Hippocampal formation (tissue), 2 donors: ENCODE data around the gene PLD3.

Source experiments
- DNase-seq, 2 donors: peaks; one replicate each; lab custom pipeline; 2025; lab: John Stamatoyannopoulos, UW

Gene PLD3, protein sequence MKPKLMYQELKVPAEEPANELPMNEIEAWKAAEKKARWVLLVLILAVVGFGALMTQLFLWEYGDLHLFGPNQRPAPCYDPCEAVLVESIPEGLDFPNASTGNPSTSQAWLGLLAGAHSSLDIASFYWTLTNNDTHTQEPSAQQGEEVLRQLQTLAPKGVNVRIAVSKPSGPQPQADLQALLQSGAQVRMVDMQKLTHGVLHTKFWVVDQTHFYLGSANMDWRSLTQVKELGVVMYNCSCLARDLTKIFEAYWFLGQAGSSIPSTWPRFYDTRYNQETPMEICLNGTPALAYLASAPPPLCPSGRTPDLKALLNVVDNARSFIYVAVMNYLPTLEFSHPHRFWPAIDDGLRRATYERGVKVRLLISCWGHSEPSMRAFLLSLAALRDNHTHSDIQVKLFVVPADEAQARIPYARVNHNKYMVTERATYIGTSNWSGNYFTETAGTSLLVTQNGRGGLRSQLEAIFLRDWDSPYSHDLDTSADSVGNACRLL

DNA sequence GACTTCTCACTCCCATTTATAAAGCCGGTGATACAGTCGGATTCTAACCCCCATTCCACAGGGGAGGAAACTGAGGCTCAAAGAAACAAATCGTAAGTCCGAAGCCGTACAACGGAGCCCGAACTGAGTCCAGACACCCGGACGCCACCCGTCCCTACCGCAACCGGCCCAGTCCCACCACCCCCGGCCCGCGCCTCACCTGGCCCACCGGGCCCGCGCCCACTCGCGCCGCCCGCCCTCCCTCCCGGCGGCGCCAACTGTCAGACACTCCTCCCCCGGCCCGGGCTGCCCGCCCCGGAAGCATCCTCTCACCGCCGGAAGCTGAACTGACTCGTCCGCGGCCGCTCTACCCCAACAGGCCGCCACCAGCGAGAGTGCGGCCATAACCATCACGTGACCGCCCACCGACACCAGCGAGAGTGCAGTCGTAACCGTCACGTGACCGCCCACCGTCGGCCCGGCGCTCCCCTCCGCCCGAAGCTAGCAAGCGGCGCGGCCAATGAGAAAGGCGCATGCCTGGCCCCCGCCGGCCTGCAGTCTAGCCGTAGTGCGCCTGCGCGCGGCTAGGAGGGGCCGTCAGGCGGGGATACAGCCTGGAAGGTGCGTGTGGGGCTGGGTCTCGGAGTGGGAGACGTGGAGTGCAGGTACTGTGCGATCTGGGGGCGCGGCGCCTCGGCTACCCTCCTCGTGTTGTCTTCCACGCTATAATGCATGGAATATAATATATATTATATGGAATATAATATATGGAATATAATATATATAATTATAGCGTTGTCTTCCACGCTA, at the start of gene PLD3, which contains the start of gene C19orf47:
TSS of gene PLD3 (plus strand) at position 571 of the 789 bp plus-strand sequence. CDS start 17,789 bp downstream, outside the sequence.
TSS of gene C19orf47 (minus strand) at position 273 of the 789 bp plus-strand sequence. CDS start 6,540 bp downstream, outside the sequence.
- DNase-seq = peak; percentile 99 to 100

DNA sequence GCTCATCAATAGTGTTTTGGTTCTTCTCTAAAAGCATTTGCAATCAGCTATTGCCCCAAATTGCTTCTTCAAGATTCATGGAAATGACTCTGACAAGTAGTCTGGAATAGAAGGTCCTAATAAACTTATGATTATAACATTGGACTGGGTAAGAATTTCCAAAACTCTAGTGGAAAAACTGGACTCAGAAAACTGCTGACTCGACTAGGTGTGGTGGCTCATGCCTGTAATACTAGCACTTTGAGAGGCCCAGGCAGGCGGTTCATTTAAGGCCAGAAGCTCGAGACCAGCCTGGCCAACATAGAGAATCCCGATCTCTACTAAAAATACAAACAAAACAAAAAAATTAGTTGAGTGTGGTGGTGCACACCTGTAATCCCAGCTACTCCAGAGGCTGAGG, 47.8 kb upstream of the PLD3 start:
- DNase-seq = no peak

DNA sequence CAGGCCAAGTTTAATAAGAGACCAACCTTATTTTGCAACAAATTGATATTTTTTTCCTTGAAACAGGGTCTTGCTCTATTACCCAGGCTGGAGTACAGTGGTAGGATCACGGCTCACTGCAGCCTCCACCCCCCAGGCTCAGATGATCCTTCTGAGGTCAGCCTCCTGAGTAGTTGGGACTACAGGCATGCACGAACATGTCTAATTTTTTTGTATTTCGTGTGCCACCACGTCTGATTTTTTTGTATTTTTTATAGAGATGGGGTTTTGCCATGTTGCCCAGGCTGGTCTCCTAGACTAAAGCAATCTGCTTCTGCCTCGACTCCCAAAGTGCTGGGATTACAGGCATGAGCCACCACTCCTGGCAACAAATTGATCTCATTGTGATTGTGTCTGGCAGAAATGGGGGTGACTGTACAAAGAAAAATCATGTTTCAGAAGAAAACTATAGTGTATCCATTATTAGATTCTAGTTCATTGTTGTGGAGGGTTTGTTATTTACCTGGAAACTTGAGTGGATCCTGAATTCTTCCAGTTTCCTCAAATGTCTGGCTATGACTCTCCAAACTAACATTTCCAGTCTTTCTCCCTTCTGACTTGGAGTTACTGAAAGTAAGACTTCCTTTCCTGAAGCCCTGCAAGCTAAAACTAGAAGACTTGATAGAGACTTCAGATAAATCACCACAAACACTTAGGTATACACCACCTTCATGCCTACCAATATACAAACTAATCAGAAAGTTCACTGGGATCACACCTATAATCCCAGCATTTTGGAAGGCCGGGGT, 46.1 kb upstream of the PLD3 start:
- DNase-seq = no peak

DNA sequence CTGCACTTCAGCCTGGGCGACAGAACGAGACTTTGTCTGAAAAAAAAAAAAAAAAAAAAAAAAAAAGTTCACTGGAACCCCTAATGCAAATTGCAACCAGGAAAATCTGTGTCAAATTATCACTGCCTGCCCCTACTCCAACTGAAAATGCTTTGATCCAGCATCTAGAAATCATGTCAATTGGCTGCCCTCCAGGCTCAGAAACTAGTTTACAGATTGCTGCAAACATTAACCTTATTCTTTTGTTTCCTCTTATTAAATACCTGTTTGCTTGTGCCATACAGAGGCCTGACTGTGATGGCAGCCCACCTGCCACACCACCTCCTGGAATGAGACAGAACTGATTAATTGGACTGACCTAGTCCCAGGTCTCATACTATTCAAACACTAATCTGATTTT, 44.7 kb upstream of the PLD3 start:
- DNase-seq = no peak

DNA sequence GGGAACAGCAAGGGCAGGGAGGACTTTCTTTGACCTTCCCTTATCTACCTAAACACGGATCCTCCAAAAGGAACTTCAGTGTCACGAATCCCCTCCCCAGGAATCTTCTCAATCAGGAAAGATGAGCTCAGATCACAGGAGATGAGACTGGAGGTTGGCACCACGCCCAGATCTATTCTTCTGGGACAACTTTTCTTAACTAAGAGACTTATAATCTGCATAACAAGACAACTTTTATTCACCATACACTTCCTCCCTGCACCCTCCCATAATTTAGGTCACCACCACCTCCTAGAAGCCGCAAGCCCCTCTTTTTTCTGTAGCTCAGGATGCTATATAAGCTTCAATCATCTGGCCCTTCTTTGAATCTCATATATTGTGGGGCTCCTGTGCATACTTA, 44.2 kb upstream of the PLD3 start:
- no peak for DNase-seq

DNA sequence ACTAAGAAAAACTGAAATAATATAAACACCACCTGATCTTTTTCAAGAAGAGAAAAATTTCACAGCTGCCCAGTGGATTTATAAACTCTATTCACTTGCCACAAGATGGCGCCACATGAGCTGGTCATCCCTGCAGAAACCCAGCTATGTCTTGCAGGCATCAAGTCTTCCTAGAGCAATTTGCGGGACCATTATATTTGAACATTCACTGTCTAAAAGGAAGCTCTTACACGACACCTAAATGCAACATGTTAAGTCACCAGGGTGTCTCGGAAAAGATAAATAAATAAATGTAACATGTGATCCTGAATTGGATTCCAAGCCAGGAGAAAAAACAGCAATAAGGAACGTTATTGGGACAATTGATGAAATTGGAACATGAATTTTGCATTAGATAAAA, 43.1 kb upstream of the PLD3 start:
- DNase-seq = peak; percentile 55 to 79

DNA sequence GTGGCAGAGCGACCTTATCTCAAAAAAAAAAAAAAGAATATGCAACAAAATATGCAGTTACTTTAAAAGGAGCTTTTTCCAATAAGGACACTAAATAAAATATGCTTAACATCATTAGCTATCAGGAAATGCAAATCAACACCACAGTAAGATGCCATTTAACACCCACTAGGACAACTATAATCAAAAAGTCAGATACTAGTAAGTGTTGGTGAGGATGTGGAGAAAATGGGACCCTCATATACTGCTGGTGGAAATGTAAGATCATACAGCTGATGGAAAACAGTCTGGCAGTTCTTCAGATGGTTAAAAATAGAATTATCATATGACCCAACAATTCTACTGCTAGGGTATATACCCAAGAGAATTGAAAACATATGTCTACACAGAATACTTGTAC, 38.8 kb upstream of the PLD3 start:
- DNase-seq = no peak

DNA sequence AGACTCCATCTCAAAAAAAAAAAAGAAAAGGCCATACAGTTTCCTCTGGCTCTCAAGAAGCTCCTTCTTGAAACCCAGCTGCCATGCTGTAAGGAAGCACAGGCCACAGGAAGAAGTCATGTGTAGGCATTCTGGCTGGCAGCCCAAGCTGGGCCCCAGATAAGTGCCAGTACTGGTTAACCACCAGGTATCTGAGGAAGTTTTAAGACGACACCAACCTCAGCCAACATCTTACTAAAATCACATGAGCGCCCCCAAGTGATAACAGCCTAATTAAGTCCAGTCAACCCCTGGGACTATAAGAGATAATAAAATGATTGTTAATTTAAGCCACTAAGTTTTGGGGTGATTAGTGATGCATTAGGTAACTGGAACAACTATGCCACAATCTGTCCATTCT, 36.0 kb upstream of the PLD3 start:
- no peak for DNase-seq

DNA sequence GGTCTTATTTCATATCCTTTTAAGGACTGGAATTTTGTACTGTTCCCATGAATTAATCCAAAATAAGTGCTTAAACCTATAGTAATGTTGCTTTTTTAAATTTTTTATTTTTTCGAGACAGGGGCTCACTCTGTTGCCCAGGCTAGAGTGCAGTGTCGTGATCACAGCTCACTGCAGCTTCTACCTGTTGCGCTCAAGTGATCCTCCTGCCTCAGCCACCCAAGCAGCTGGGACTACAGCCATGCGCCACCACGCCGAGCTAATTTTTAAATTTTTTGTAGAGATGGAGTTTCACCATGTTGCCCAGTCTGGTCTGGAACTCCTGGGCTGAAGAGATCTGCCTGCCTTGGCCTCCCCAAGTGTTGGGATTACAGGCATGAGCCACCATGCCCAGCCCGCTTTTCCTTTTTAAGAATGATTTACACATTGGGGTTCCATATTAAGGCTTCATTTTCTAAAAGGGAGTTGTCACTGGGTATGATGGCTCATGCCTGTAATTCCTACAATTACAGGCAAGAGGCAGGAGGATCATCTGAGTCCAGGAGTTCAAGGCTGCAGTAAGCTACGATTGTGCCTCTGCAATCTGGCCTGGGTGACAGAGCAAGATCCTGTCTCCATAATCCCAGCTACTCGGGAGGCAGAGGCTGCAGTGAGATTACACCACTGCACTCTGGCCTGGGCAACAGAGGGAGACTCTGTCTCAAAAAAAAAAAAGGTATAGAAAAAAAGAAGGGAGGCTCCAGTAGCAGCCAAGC, 35.1 kb upstream of the PLD3 start:
- DNase-seq = no peak

DNA sequence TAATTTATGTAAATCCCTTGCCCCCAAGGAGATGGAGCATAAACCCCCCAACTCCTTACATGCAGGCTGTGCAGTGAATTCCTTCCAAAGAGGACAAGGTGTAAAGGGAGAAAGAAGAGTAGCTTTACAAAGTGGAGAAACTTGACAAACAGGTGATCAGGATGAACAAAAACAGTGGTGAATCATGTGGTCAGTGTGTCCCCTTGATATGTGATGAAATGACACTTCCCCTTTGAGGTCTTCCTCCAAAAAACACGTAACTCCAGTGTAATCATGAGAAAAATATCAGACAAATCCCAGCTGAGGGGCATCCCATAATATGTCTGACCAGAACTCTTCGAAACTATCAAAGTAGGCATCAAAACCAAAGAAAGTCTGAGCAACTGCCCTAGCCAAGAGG, 33.8 kb upstream of the PLD3 start:
- no peak for DNase-seq

DNA sequence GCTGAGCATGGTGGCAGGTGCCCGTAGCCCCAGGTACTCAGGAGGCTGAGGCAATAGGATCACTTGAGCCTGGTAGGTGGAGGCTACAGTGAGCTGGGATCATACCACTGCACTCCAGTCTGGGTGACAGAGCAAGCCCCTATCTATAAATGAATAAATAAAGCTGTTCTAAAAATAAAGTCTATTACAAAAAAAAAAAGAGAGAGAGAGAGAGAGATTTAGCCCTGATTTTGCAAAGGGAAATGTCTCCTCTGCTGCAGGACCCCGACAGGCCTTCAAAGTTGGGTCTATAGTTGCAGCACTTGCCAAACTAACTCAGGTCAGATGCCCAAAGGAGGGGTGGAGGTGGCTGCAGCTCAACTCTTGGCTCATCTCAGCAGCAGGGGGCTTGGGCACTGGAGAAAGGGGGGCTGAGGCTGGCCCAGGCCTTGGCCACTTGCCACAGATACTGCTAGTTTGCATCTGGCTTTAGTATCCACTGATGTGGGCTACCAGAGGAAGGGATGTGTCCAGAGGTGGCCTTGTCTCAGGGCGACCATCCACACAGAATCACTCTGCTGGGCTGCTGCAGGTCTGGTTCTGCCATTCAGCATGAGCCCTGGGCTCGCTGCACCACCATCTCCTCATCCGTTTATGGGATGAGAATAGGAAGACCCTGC, 32.6 kb upstream of the PLD3 start:
- no peak for DNase-seq

DNA sequence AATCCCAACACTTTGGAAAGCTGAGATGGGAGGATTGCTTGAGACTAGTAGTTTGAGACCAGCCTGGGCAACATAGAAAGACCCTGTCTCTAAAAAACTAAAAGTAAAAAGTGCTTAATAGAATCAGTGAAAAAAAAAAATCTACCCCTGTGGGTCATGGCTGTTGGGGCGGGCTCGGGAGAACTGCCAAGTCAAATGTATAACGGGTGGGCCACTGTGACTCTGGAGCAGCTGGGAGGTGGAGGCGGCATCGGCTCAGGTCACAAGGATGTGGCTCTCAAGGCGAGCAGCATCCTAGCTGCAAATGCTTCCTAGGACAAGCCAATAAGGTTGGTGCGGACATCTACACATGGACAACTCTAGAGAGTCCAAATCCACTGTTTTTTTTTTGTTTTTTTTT, 31.2 kb upstream of the PLD3 start:
- DNase-seq = no peak

DNA sequence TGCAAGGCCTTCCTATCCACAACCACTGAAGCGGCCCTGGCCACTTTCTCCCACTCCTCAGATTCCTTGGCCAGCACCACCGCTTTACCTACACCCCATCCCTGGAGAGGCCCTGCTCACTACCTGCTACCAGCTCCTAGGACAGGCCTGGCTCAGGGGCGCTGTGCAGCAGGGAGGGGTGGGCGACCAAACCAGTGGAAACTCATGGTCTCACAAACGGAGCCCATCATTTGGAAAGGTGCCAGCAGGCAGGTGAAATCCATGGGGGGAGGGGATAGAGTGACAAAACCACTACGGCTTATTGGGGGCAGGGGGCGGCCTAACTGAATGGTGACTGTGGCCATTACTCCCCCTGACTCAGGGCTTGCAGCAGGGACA, 27.9 kb upstream of the PLD3 start:
- DNase-seq = no peak

DNA sequence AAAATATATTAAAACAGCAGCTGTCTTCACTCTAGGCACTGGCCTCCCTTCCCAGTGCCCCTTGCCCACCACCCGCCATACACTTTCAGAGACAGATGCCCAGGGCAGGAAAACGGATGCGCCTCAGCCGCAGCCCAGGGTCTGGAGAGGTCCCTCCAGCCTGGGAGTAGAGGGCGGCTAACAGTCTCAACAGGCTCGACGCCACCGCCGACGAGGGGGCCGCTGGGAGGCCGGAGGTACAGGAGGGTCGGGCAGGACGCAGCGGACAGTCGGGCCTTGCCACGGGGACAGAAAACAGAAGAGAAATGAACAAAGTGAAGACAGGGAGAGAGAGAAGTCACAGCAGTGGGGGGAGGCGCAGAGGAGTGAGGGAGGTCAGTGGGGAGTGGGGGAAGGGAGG, 27.4 kb upstream of the PLD3 start:
- no peak for DNase-seq

DNA sequence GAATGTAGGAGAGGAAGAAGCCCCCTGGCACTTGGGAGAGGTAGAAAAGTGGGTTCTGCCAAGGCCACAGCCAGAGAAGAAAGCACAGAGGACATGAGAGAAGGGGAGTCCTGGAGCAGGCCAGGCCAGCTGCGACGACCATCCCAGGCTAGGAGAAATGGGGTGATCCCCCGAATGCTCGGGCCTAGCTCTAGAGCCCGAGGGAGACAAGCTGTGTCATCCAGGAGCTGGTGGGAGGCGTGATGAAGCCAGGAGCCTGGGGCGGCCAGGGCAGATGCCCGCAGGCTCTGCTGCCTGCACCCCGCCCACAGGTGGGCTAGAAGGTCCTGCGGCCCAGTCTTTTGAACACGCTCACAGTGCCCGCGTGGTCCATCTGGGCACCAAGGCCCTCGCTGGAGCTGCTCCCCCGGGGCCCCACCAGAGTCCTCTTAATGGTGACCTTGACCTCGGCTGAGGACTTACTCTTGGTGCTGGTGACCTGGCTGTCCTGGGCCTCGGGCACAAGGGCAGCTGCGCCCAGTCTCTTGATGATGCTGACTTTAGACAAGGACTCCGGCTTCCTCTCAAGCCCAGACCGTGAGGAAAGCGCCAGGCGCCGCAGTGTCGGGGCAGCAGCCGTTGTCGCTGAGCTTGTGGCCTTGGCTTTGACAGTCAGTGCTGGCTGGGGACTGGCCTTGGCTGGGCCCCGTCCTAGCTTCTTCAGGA, 26.8 kb upstream of the PLD3 start:
- no peak for DNase-seq

DNA sequence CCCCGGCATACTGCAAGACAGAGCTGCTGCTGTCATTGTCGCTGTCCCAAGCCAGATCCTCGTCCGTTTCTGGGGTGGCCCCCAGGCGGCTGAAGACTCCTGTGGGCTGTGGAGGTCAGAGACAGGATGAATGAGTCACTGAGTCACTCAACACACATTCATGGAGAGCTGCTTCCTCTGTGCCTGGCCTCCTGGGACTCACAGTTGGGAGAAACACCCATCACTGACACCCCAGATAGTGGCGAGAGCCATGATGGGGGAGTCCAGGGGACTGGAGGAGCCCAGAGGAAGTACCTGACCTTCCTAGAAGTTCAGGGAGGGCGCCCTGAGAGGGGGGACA, 26.3 kb upstream of the PLD3 start:
- DNase-seq = no peak

DNA sequence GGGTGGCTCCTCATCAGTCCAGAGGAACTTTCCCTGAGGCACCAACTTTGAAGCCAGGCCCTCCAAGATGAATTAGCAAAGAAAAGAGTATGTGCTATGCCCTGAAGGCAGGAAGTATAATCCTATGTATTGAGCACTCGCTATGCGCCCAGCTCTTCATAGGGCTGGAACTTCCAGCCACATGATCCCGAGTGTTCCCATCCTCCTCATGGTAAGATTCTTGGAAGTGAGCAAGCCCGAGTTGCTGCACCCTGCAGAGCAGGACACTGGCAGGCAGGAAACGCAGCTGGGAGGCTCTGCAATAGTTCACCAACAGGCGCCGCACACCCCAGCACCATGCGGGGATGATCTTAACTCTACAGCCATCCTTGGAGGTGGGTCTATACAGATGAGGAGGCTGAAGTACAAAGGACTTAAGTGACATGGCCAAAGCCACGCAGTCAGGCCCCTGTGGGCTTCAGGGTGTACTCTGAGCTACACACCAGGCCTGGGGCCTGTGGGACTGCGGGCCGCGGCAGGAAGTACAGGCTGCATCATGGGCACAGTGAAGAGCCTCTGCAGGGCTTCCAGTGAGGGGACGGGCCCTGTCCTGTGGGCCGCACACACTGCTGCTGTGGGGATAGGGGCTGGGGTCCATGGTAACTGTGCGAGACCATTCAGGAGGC, 25.4 kb upstream of the PLD3 start:
- no peak for DNase-seq

DNA sequence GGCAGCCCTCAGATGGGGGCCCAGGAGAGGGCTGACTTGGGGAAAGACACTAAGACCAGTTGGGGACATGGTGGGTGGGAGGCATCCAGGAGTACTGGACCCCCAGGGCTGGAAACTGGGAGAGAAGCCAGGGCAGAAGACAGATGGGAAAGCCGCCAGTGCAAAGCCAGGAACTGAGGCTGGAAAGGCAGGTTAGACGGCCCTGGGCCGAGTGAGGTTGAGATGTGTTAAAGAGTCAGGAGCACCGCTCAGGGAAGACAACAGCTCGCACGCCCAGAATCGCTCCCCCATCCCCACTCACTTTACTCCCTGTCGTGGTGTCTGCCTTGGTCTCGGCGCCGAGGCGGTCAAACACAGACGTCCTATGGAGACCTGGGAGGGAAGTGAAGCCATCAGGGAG, 24.8 kb upstream of the PLD3 start:
- no peak for DNase-seq

DNA sequence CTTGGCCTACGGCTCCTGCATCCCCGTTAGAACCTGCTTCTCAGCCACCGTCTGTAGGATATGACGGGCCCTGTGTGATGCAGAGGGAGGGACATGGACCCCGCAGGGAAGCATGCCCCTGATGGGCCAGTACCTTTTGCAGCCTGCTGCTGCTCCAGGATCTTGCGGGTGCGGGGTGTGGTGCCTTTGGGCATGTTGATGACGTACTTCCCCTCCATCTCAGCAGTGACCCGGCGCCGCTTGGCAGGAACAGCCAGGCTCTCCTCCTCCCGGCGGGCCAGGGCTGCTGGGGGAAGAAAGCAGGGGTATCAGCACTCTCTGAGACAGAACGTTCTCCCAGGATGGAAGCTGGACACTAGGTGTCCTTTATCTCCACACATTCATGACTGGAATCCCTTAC, 22.3 kb upstream of the PLD3 start:
- DNase-seq = no peak

DNA sequence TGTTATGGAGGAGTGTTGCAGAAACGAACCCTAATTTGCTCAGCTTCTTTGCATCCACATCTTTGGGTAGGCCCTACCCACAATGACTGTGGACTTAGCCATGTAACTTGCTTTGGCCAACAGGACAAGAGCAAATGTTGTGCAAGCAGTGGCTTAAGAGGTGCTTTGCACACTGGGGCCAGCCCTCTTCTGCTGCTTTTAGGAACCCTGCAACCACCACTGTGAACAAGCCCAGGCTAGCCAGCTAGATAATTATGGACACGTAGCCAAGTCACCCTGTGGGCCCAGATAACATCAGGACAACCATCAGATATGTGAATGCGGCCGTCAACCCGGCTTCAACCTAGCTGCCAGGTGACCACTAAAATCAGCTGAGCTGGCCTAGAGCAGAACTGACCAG, 17.4 kb upstream of the PLD3 start:
- DNase-seq = no peak
